HG03521 (cell line): ENCODE data around the gene SRSF3.
"Not testable (repeated sequence)": the region's sequence is repeated elsewhere in the genome, so short reads cannot be mapped to it uniquely, and the experiment has no call there.

ENCODE experiments used
- ATAC-seq: cut with Tn5 transposase; IDR thresholded peaks from one replicate; pipeline ENCODE4 v1.9.1; 2021; ENCODE audit warnings: mild to moderate bottlenecking, moderate library complexity; ENCODE audit not compliant: unreplicated experiment

SRSF3 gene

GRCh38 chr6:36642913-36643817 is 49.0 kb downstream of the SRSF3 start:
- ATAC-seq = no peak

- no peak for ATAC-seq
These were observed 49.8 kb downstream of the SRSF3 start for GRCh38 chr6:36643977-36644376.

- no peak for ATAC-seq
These were observed 54.9 kb downstream of the SRSF3 start for GRCh38 chr6:36649086-36649485.

GRCh38 chr6:36649701-36650484 is 55.7 kb downstream of the SRSF3 start:
- ATAC-seq = no peak

- no peak for ATAC-seq
These were observed 56.8 kb downstream of the SRSF3 start for GRCh38 chr6:36650848-36651478.

GRCh38 chr6:36651659-36652379 is 57.7 kb downstream of the SRSF3 start:
- no peak for ATAC-seq

GRCh38 chr6:36654469-36654868 is 60.3 kb downstream of the SRSF3 start:
- ATAC-seq = not testable (repeated sequence)
